ENCODE measurements around the gene AP4B1. TPM values are rescaled to one million over a fixed set of nuclear protein-coding genes. Genes with fewer than 3 reads are reported as not detected.

AP4B1 gene
- total and polyA plus RNA-seq, 2 of the 13 experiments (the other 11 are each of a cell fraction or from before 2014, with no cell fraction given), result 8.5 to 12.0 TPM

- intact Hi-C loops (cut with micrococcal nuclease; ENCODE audit: unreplicated experiment), result no loop called here
- ATAC-seq, result peak; percentile 30; the same call in 2 of the 3 replicates
- POLR2A ChIA-PET, result no interaction called here
- peaks cover 14% of the 10 kb centered on the region for H3K4me1 ChIP-seq (ENCODE audit: insufficient read depth, low read length)
- 20% methylated on average over 4 of the region's 4 CpGs for WGBS (ENCODE audit: low lambda C conversion rate)
- peak; percentile 70 for DNase-seq (ENCODE audit: low spot score)
- no peaks in the 10 kb centered on the region for H3K79me2 ChIP-seq (ENCODE audit: insufficient read depth, low read length)
- H3K36me3 ChIP-seq (replicated peaks in 1 of 2; ENCODE audit: control insufficient read depth in 1 of 2, insufficient read depth in 2 of 2, low read length in 2 of 2), result no peaks in the 10 kb centered on the region
- no peak overlapping the region for H3K4me3 ChIP-seq (replicated peaks in 1 of 3; ENCODE audit: insufficient read depth in 1 of 3, low read depth in 2 of 3, low read length in 3 of 3)
- in situ Hi-C loops (cut with HindIII; ENCODE audit: extremely low pct_ligation_motif_present, low pct_unique_long_range_greater_than_20kb), result no loop called here
- H3K27me3 ChIP-seq (ENCODE audit: control insufficient read depth in 1 of 2, insufficient read depth in 2 of 2, low read length in 2 of 2), result no peaks in the 10 kb centered on the region; a peak in 1 of 5 replicates
- H4K20me1 ChIP-seq (ENCODE audit: insufficient read depth, low read length), result no peaks in the 10 kb centered on the region
- BruUV-seq (replicated peaks), result no TSS peak
- H3K4me2 ChIP-seq (ENCODE audit: low read depth, low read length), result 0 out of 2 replicates have a peak overlapping the region, but pooled peaks have one; percentile 23
- TF ChIP-seq SOX5 (CRISPR knock-in tag; IDR thresholded peaks at IDR 0.05; ENCODE audit: borderline replicate concordance) (peak; percentile 30; the same call in 1 of the 2 replicates), SMYD3 (CRISPR knock-in tag; IDR thresholded peaks at IDR 0.05) (no peak)
- H3K27ac ChIP-seq (ENCODE audit: extremely low read length, insufficient read depth, low read length), result no peak overlapping the region
- H2AFZ ChIP-seq (ENCODE audit: low read length), result no peak overlapping the region
- no peaks in the 10 kb centered on the region for H3K9me3 ChIP-seq (ENCODE audit: low read length)
- FAIRE-seq, result no peak
- H3K9ac ChIP-seq (ENCODE audit: insufficient read depth, low read depth, low read length), result no peak overlapping the region
- CTCF ChIA-PET (ENCODE audit: low intra/inter-chr PET ratio, low total read pairs), result no interaction called here
These were observed 48.8 kb downstream of the AP4B1 start for GRCh38 chr1:113855630-113856400.

- ATAC-seq, result no peak
- Histone ChIP-seq H4K20me1 (ENCODE audit: insufficient read depth, low read length) (no peaks in the 10 kb centered on the region), H2AFZ (ENCODE audit: low read length) (no peak overlapping the region), H3K79me2 (ENCODE audit: insufficient read depth, low read length) (no peaks in the 10 kb centered on the region), H3K36me3 (replicated peaks in 1 of 2; ENCODE audit: control insufficient read depth in 1 of 2, insufficient read depth in 2 of 2, low read length in 2 of 2) (no peaks in the 10 kb centered on the region), H3K4me1 (ENCODE audit: insufficient read depth, low read length) (peaks cover 14% of the 10 kb centered on the region), H3K27ac (ENCODE audit: extremely low read length, insufficient read depth, low read length) (no peak overlapping the region), H3K4me3 (replicated peaks in 1 of 3; ENCODE audit: insufficient read depth in 1 of 3, low read depth in 2 of 3, low read length in 3 of 3) (no peak overlapping the region), H3K9me3 (ENCODE audit: low read length) (no peaks in the 10 kb centered on the region), H3K4me2 (ENCODE audit: low read depth, low read length) (no peak overlapping the region), H3K9ac (ENCODE audit: insufficient read depth, low read depth, low read length) (no peak overlapping the region), H3K27me3 (ENCODE audit: control insufficient read depth in 1 of 2, insufficient read depth in 2 of 2, low read length in 2 of 2) (no peaks in the 10 kb centered on the region; a peak in 1 of 5 replicates)
- 57% methylated on average over 1 of the region's 1 CpG for WGBS (ENCODE audit: low lambda C conversion rate)
- ChIA-PET CTCF (ENCODE audit: low intra/inter-chr PET ratio, low total read pairs) (no interaction called here), POLR2A (no interaction called here)
- in situ Hi-C loops (cut with HindIII; ENCODE audit: extremely low pct_ligation_motif_present, low pct_unique_long_range_greater_than_20kb), result no loop called here
- FAIRE-seq, result no peak
- no peak for DNase-seq (ENCODE audit: low spot score)
- no TSS peak for BruUV-seq (replicated peaks)
- intact Hi-C loops (cut with micrococcal nuclease; ENCODE audit: unreplicated experiment), result no loop called here
- TF ChIP-seq ZNF720 (CRISPR knock-in tag; IDR thresholded peaks at IDR 0.05) (no peak), ZNF639 (CRISPR knock-in tag; conservative IDR thresholded peaks at IDR 0.05) (no peak), RARA (CRISPR knock-in tag; IDR thresholded peaks at IDR 0.05) (no peak), ATF5 (CRISPR knock-in tag; IDR thresholded peaks at IDR 0.05; ENCODE audit: low read depth) (no peak), PPARG (CRISPR knock-in tag; conservative IDR thresholded peaks at IDR 0.05) (no peak), PHF5A (CRISPR knock-in tag; IDR thresholded peaks at IDR 0.05; ENCODE audit: low read depth, unreplicated experiment) (no peak), ZFP82 (CRISPR knock-in tag; IDR thresholded peaks at IDR 0.05; ENCODE audit: borderline replicate concordance) (no peak), ZNF703 (CRISPR knock-in tag; IDR thresholded peaks at IDR 0.05; ENCODE audit: borderline replicate concordance) (no peak), BCLAF1 (IDR thresholded peaks at IDR 0.05) (no peak), RELA (CRISPR knock-in tag; IDR thresholded peaks at IDR 0.05) (no peak), REXO4 (CRISPR knock-in tag; IDR thresholded peaks at IDR 0.05; ENCODE audit: borderline replicate concordance) (no peak)
These were observed 50.4 kb downstream of the AP4B1 start for GRCh38 chr1:113854234-113854633.

Data from HepG2 (cell line).